Neural progenitor cell (in vitro differentiated cells): ENCODE measurements around the gene GLP2R. TPM values are rescaled to one million over a fixed set of nuclear protein-coding genes. Genes with fewer than 3 reads are reported as not detected.

ENCODE experiments used
- DNase-seq: peaks from one replicate; pipeline ENCODE4 v3.0.0-alpha.2; 2016; ENCODE audit warnings: low spot score
- H2AFZ ChIP-seq: fragments of 200-600 bp; sonication (generic); replicated peaks from 2 replicates; pipeline ENCODE4 v1.6.1; 2016; ENCODE audit warnings: antibody characterized with exemption
- H3F3A ChIP-seq: fragments of 200-600 bp; sonication (generic); 2 replicates; pipeline ENCODE4 v1.6.1; 2016; ENCODE audit warnings: antibody characterized with exemption, low read depth
- H3K27ac ChIP-seq: fragments of 200-600 bp; sonication (generic); 2 replicates; pipeline ENCODE4 v1.5.1; 2016; ENCODE audit warnings: mild to moderate bottlenecking
- H3K27me3 ChIP-seq: fragments of 200-600 bp; sonication (generic); 2 replicates; pipeline ENCODE4 v1.6.1; 2016; ENCODE audit warnings: mild to moderate bottlenecking, moderate library complexity
- H3K36me3 ChIP-seq: fragments of 200-600 bp; sonication (generic); 2 replicates; pipeline ENCODE4 v1.5.1; 2016
- H3K4me1 ChIP-seq: fragments of 200-600 bp; sonication (generic); 2 replicates; pipeline ENCODE4 v1.6.1; 2016; ENCODE audit warnings: mixed run types
- H3K4me2 ChIP-seq: fragments of 200-600 bp; sonication (generic); 2 replicates; pipeline ENCODE4 v1.6.1; 2016
- H3K4me3 ChIP-seq: fragments of 200-600 bp; sonication (generic); 2 replicates; pipeline ENCODE4 v1.5.1; 2016
- H3K79me2 ChIP-seq: fragments of 200-600 bp; sonication (generic); 2 replicates; pipeline ENCODE4 v1.6.1; 2016; ENCODE audit warnings: low read depth
- H3K9ac ChIP-seq: fragments of 200-600 bp; sonication (generic); 2 replicates; pipeline ENCODE4 v1.6.1; 2016
- H3K9me3 ChIP-seq: fragments of 200-600 bp; sonication (generic); 2 replicates; pipeline ENCODE4 v1.5.1; 2016; ENCODE audit warnings: low read depth
- H4K20me1 ChIP-seq: fragments of 200-600 bp; sonication (generic); 2 replicates; pipeline ENCODE4 v1.6.1; 2016; ENCODE audit warnings: low read depth
- H3K27ac Mint-ChIP-seq: 3 replicates; pipeline ENCODE4 v1.8.0; 2021; ENCODE audit warnings: mixed read lengths
- H3K27me3 Mint-ChIP-seq: 2 replicates; pipeline ENCODE4 v1.8.0; 2022; ENCODE audit warnings: low read depth, mild to moderate bottlenecking, inconsistent platforms, moderate library complexity, mixed read lengths; ENCODE audit not compliant: insufficient read depth
- H3K36me3 Mint-ChIP-seq: 3 replicates; pipeline ENCODE4 v1.8.0; 2021; ENCODE audit warnings: mixed read lengths
- H3K4me1 Mint-ChIP-seq: 3 replicates; pipeline ENCODE4 v1.8.0; 2021; ENCODE audit warnings: mixed read lengths
- H3K4me3 Mint-ChIP-seq: 3 replicates; pipeline ENCODE4 v1.8.0; 2021; ENCODE audit warnings: mild to moderate bottlenecking, moderate library complexity, mixed read lengths
- H3K9me3 Mint-ChIP-seq: 3 replicates; pipeline ENCODE4 v1.8.0; 2020; ENCODE audit warnings: mixed read lengths
- CTCF ChIP-seq: fragments of 200-600 bp; sonication (generic); IDR thresholded peaks from 2 replicates; pipeline ENCODE4 v1.5.1; 2017; ENCODE audit warnings: antibody characterized with exemption, mild to moderate bottlenecking
- EZH2 ChIP-seq: fragments of 200-600 bp; sonication (generic); IDR thresholded peaks from 2 replicates; pipeline ENCODE4 v1.6.1; 2017; ENCODE audit warnings: antibody characterized with exemption, mild to moderate bottlenecking, moderate library complexity
- EZH2phosphoT487 ChIP-seq: fragments of 200-600 bp; sonication (generic); IDR thresholded peaks from 2 replicates; pipeline ENCODE4 v1.6.1; 2017; ENCODE audit warnings: antibody characterized with exemption
- total RNA-seq: library from RNA; depleted of rRNA; stranded (reverse); fragments of >200 nt; gene quantifications from 2 replicates; pipeline ENCODE4 v1.2.3, GENCODE V29; 2015; ENCODE audit warnings: low replicate concordance

GLP2R gene
- total RNA-seq, 1 donor from 2014 or later, result not detected

GRCh38 chr17:9897372-9897968, 71.7 kb downstream of the GLP2R start:
- Histone ChIP-seq H3K36me3 (no peaks in the 10 kb centered on the region), H4K20me1 (no peaks in the 10 kb centered on the region), H3K4me3 (no peak overlapping the region), H3K4me2 (peak overlapping the region; percentile 50), H3K27ac (no peak overlapping the region), H3K4me1 (peaks cover 30% of the 10 kb centered on the region), H3K27me3 (peaks cover 3% of the 10 kb centered on the region), H2AFZ (no peak overlapping the region), H3F3A (no peaks in the 10 kb centered on the region), H3K9me3 (no peaks in the 10 kb centered on the region), H3K79me2 (no peaks in the 10 kb centered on the region), H3K9ac (no peak overlapping the region)
- peak overlapping the region; percentile 93 for H3K27ac Mint-ChIP-seq
- H3K4me3 Mint-ChIP-seq, result peak overlapping the region; percentile 73
- peaks cover 3% of the 10 kb centered on the region for H3K9me3 Mint-ChIP-seq
- no peaks in the 10 kb centered on the region for H3K36me3 Mint-ChIP-seq
- H3K4me1 Mint-ChIP-seq, result peaks cover 52% of the 10 kb centered on the region
- peak; percentile 62 for DNase-seq
- H3K27me3 Mint-ChIP-seq, result peaks cover 12% of the 10 kb centered on the region
- no peak for TF ChIP-seq EZH2
- TF ChIP-seq CTCF, result no peak

- TF ChIP-seq CTCF (no peak), EZH2phosphoT487 (no peak), EZH2 (no peak)
- peaks cover 57% of the 10 kb centered on the region for H3K4me1 Mint-ChIP-seq
- H3K36me3 Mint-ChIP-seq, result no peaks in the 10 kb centered on the region
- no peaks in the 10 kb centered on the region for H3K9me3 ChIP-seq
- peaks cover 3% of the 10 kb centered on the region for H3K27me3 ChIP-seq
- H3K79me2 ChIP-seq, result no peaks in the 10 kb centered on the region
- H3K9me3 Mint-ChIP-seq, result peaks cover 3% of the 10 kb centered on the region
- no peak overlapping the region for H3K4me3 Mint-ChIP-seq
- H3K4me1 ChIP-seq, result peaks cover 34% of the 10 kb centered on the region
- no peak overlapping the region for H3K9ac ChIP-seq
- DNase-seq, result no peak
- no peak overlapping the region for H3K27ac ChIP-seq
- H3K4me2 ChIP-seq, result no peak overlapping the region
- H2AFZ ChIP-seq, result no peak overlapping the region
- no peak overlapping the region for H3K4me3 ChIP-seq
- H3F3A ChIP-seq, result no peaks in the 10 kb centered on the region
- no peaks in the 10 kb centered on the region for H4K20me1 ChIP-seq
- H3K27me3 Mint-ChIP-seq, result peaks cover 12% of the 10 kb centered on the region
- H3K36me3 ChIP-seq, result no peaks in the 10 kb centered on the region
- H3K27ac Mint-ChIP-seq, result no peak overlapping the region
These were observed 73.1 kb downstream of the GLP2R start for GRCh38 chr17:9898812-9899211.

GRCh38 chr17:9899280-9900043, 73.7 kb downstream of the GLP2R start:
- H3K9ac ChIP-seq, result no peak overlapping the region
- peaks cover 34% of the 10 kb centered on the region for H3K4me1 ChIP-seq
- no peak overlapping the region for H3K4me3 Mint-ChIP-seq
- peaks cover 3% of the 10 kb centered on the region for H3K27me3 ChIP-seq
- peak overlapping the region; percentile 68 for H3K27ac Mint-ChIP-seq
- no peaks in the 10 kb centered on the region for H4K20me1 ChIP-seq
- no peaks in the 10 kb centered on the region for H3K9me3 ChIP-seq
- peaks cover 6% of the 10 kb centered on the region for H3K9me3 Mint-ChIP-seq
- no peak overlapping the region for H2AFZ ChIP-seq
- H3K4me3 ChIP-seq, result no peak overlapping the region
- no peak overlapping the region for H3K4me2 ChIP-seq
- no peaks in the 10 kb centered on the region for H3K79me2 ChIP-seq
- no peak for DNase-seq
- peaks cover 13% of the 10 kb centered on the region for H3K27me3 Mint-ChIP-seq
- no peak overlapping the region for H3K27ac ChIP-seq
- peaks cover 57% of the 10 kb centered on the region for H3K4me1 Mint-ChIP-seq
- no peaks in the 10 kb centered on the region for H3K36me3 ChIP-seq
- no peaks in the 10 kb centered on the region for H3K36me3 Mint-ChIP-seq
- no peaks in the 10 kb centered on the region for H3F3A ChIP-seq
- TF ChIP-seq CTCF, result no peak
- no peak for TF ChIP-seq EZH2
- TF ChIP-seq EZH2phosphoT487, result no peak
